HepG2 (cell line): ENCODE results near the gene CCL23. TPM values are rescaled to one million over a fixed set of nuclear protein-coding genes. Genes with fewer than 3 reads are reported as not detected.
A peak's percentile ranks its signal among the peaks of the same experiment; 100 is the strongest.

Experiments
- AFF4 ChIP-seq: sonication (generic); formaldehyde crosslinking; IDR thresholded peaks from 2 replicates; pipeline ENCODE4 v1.4.0; 2020; ENCODE audit warnings: missing genetic modification reagents
- DPF2 ChIP-seq: sonication (generic); formaldehyde crosslinking; IDR thresholded peaks from 2 replicates; pipeline ENCODE4 v1.4.0; 2020; ENCODE audit warnings: mild to moderate bottlenecking, low read depth, missing genetic modification reagents, borderline replicate concordance
- ESRRA ChIP-seq: sonication (generic); formaldehyde crosslinking; IDR thresholded peaks from 2 replicates; pipeline ENCODE4 v1.5.1; 2020; ENCODE audit warnings: mild to moderate bottlenecking, low read depth, missing genetic modification reagents
- KLF12 ChIP-seq: sonication (generic); formaldehyde crosslinking; IDR thresholded peaks from 2 replicates; pipeline ENCODE4 v1.4.0; 2020; ENCODE audit warnings: missing genetic modification reagents, borderline replicate concordance
- KLF16 ChIP-seq, 2 experiments: sonication (generic) in 1 of 2; formaldehyde crosslinking in 1 of 2; IDR thresholded peaks; 2 replicates each; pipeline versions ENCODE4 v1.6.1 to v1.8.0; 2016 to 2023; ENCODE audit warnings: missing genetic modification reagents in 2 of 2, missing compliant biosample characterization in 1 of 2
- NFIC ChIP-seq: IDR thresholded peaks from 2 replicates; pipeline ENCODE4 v1.6.1; 2012; ENCODE audit warnings: mild to moderate bottlenecking, low read length, inconsistent platforms
- NONO ChIP-seq, 2 experiments: fragments of 450-650 bp in 1 of 2; sonication (generic) in 1 of 2; formaldehyde crosslinking in 1 of 2; IDR thresholded peaks in 1 of 2; conservative IDR thresholded peaks in 1 of 2; 2 replicates each; pipeline versions ENCODE4 v1.6.1 to v1.8.0; 2017 to 2022; ENCODE audit warnings: mild to moderate bottlenecking in 1 of 2, missing genetic modification reagents in 1 of 2, moderate library complexity in 1 of 2
- PHF5A ChIP-seq: IDR thresholded peaks from one replicate; pipeline ENCODE4 v1.6.1; 2018; ENCODE audit warnings: low read depth, missing genetic modification reagents; ENCODE audit not compliant: unreplicated experiment
- PREB ChIP-seq: sonication (generic); formaldehyde crosslinking; IDR thresholded peaks from 2 replicates; pipeline ENCODE4 v1.4.0; 2020; ENCODE audit warnings: missing genetic modification reagents
- REST ChIP-seq, 2 experiments: IDR thresholded peaks; 2 replicates each; pipeline ENCODE4 v1.6.1; 2011 to 2012; ENCODE audit warnings: low read length in 2 of 2, borderline replicate concordance in 1 of 2, low read depth in 1 of 2, mild to moderate bottlenecking in 1 of 2, moderate library complexity in 1 of 2
- SKI ChIP-seq: fragments of 450-650 bp; IDR thresholded peaks from one replicate; pipeline ENCODE4 v1.6.1; 2018; ENCODE audit warnings: mild to moderate bottlenecking; ENCODE audit not compliant: partially characterized antibody
- SRSF4 ChIP-seq: fragments of 200-400 bp; formaldehyde crosslinking; IDR thresholded peaks from one replicate; pipeline ENCODE4 v1.6.1; 2018; ENCODE audit warnings: mild to moderate bottlenecking, low read depth, low read length, moderate library complexity; ENCODE audit not compliant: poor library complexity, severe bottlenecking
- SRY ChIP-seq: sonication (generic); formaldehyde crosslinking; IDR thresholded peaks from 2 replicates; pipeline ENCODE4 v1.8.0; 2022; ENCODE audit warnings: mild to moderate bottlenecking, missing genetic modification reagents
- ZNF263 ChIP-seq: sonication (generic); formaldehyde crosslinking; IDR thresholded peaks from 2 replicates; pipeline ENCODE4 v1.4.0; 2020; ENCODE audit warnings: missing genetic modification reagents
- ZNF350 ChIP-seq: sonication (generic); formaldehyde crosslinking; IDR thresholded peaks from 2 replicates; pipeline ENCODE4 v1.4.0; 2020; ENCODE audit warnings: mild to moderate bottlenecking, low read depth, missing genetic modification reagents, borderline replicate concordance
- ZNF414 ChIP-seq: sonication (generic); formaldehyde crosslinking; IDR thresholded peaks from 2 replicates; pipeline ENCODE4 v1.5.0; 2020; ENCODE audit warnings: missing genetic modification reagents
- ZNF580 ChIP-seq: IDR thresholded peaks from 2 replicates; pipeline ENCODE4 v1.6.1; 2016; ENCODE audit warnings: low read depth, borderline replicate concordance
- polyA plus RNA-seq, 8 experiments: library from polyadenylated mRNA; depleted of rRNA in 3 of 8; stranded (reverse) in 7 of 8; unstranded in 1 of 8; fragments of >200 nt; fragmentation: Illumina TruSeq in 4 of 8; extraction: Trizol in 4 of 8; gene quantifications; 2 replicates each; pipeline versions ENCODE4 v1.2.1 to v1.2.3, GENCODE V29; 2011 to 2016; ENCODE audit warnings: low read depth in 4 of 8, missing spikeins in 1 of 8, mixed read lengths in 1 of 8; ENCODE audit not compliant: insufficient read depth in 1 of 8
- total RNA-seq, 5 experiments: library from RNA; depleted of rRNA; stranded (reverse); fragments of >200 nt; fragmentation: Illumina TruSeq; extraction: Trizol; gene quantifications; 2 replicates each; pipeline ENCODE4 v1.2.3, GENCODE V29; 2016; ENCODE audit warnings: low read depth in 1 of 5

CCL23 gene
- total and polyA plus RNA-seq, 2 of the 13 experiments (the other 11 are each of a cell fraction or from before 2014, with no cell fraction given) = not detected

- 0 out of 4 replicates have a peak, but pooled peaks of 1 of the 2 experiments have one; percentile 27 for TF ChIP-seq REST (IDR thresholded peaks at IDR 0.05; ENCODE audit: borderline replicate concordance in 1 of 2, low read depth in 1 of 2, low read length in 2 of 2)
- peak; percentile 37; the same call in 1 of the 2 replicates for TF ChIP-seq KLF12 (CRISPR knock-in tag)
- TF ChIP-seq ZNF350 (CRISPR knock-in tag) = 0 out of 2 replicates have a peak, but pooled peaks have one; percentile 24
- no peak for TF ChIP-seq NONO (IDR thresholded peaks at IDR 0.05)
- peak; percentile 27; the same call in 1 of the 2 replicates for TF ChIP-seq NONO (CRISPR knock-in tag; conservative IDR thresholded peaks at IDR 0.05)
- peak; percentile 23; the same call in 1 of the 2 replicates for TF ChIP-seq AFF4
- 0 out of 2 replicates have a peak, but pooled peaks have one; percentile 11 for TF ChIP-seq SRY (CRISPR knock-in tag)
- TF ChIP-seq ZNF263 (CRISPR knock-in tag) = 0 out of 2 replicates have a peak, but pooled peaks have one; percentile 15
- TF ChIP-seq NFIC = peak; percentile 47; the same call in 1 of the 2 replicates
- TF ChIP-seq KLF16 (CRISPR knock-in tag; IDR thresholded peaks at IDR 0.05) = 0 out of 4 replicates have a peak, but pooled peaks of 1 of the 2 experiments have one; percentile 19
- TF ChIP-seq ESRRA = 0 out of 2 replicates have a peak, but pooled peaks have one; percentile 41
- peak; percentile 4 for TF ChIP-seq PHF5A
- no peak for TF ChIP-seq PREB (CRISPR knock-in tag)
- TF ChIP-seq SKI = peak; percentile 77
- TF ChIP-seq SRSF4 = no peak
- TF ChIP-seq ZNF580 (CRISPR knock-in tag) = peak; percentile 52; the same call in 1 of the 2 replicates
- TF ChIP-seq ZNF414 (CRISPR knock-in tag) = peak; percentile 37; the same call in 1 of the 2 replicates
- TF ChIP-seq DPF2 = 0 out of 2 replicates have a peak, but pooled peaks have one; percentile 8
Measured at GRCh38 chr17:36001110-36001771, 16.5 kb downstream of the CCL23 start, which contains the start of gene CCL15 (continued).
